ENCODE results near the gene ZNF469.

Gene ZNF469

GRCh38 chr16:88393034-88393433 is 10.3 kb downstream of the ZNF469 start:
- no peak overlapping the region for H3K4me3 ChIP-seq (replicated peaks in 1 of 2; ENCODE audit: low read depth in 2 of 2, low read length in 2 of 2)
- no peak for TF ChIP-seq CTCF (IDR thresholded peaks at IDR 0.05; ENCODE audit: low read depth, low read length)
- no peak for DNase-seq (ENCODE audit: low read depth in 2 of 2)

DNA sequence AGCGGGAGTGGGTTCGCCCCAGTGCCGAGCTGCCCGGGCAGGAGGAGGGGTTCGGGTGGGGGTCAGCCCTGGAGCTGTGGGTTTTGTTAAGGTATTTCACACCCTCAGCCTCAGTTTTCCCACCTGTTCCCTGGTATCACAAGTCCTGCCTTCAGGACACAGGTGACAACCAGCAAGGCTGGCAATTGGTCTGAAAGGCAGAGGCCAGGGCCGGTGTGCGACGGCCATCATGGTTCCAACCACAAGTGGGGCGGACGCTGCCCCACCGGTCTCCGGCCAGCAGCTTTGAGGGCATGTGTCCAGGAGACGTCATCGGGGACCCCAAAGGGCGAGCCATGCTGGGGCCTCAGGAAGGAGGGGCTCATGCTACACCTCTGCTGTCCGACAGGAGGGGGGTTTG is 10.8 kb downstream of the ZNF469 start:
- no peak for DNase-seq (ENCODE audit: low read depth in 2 of 2)
- TF ChIP-seq CTCF (IDR thresholded peaks at IDR 0.05; ENCODE audit: low read depth, low read length), result no peak

GRCh38 chr16:88394426-88394825 is 11.7 kb downstream of the ZNF469 start:
- DNase-seq (ENCODE audit: low read depth in 2 of 2), result no peak
- H3K4me3 ChIP-seq (replicated peaks in 1 of 2; ENCODE audit: low read depth in 2 of 2, low read length in 2 of 2), result no peak overlapping the region
- TF ChIP-seq CTCF (IDR thresholded peaks at IDR 0.05; ENCODE audit: low read depth, low read length), result no peak

More for the DNA sequence above, 10.8 kb downstream of the ZNF469 start:
- no peak overlapping the region for H3K4me3 ChIP-seq (replicated peaks in 1 of 2; ENCODE audit: low read depth in 2 of 2, low read length in 2 of 2)

DNA sequence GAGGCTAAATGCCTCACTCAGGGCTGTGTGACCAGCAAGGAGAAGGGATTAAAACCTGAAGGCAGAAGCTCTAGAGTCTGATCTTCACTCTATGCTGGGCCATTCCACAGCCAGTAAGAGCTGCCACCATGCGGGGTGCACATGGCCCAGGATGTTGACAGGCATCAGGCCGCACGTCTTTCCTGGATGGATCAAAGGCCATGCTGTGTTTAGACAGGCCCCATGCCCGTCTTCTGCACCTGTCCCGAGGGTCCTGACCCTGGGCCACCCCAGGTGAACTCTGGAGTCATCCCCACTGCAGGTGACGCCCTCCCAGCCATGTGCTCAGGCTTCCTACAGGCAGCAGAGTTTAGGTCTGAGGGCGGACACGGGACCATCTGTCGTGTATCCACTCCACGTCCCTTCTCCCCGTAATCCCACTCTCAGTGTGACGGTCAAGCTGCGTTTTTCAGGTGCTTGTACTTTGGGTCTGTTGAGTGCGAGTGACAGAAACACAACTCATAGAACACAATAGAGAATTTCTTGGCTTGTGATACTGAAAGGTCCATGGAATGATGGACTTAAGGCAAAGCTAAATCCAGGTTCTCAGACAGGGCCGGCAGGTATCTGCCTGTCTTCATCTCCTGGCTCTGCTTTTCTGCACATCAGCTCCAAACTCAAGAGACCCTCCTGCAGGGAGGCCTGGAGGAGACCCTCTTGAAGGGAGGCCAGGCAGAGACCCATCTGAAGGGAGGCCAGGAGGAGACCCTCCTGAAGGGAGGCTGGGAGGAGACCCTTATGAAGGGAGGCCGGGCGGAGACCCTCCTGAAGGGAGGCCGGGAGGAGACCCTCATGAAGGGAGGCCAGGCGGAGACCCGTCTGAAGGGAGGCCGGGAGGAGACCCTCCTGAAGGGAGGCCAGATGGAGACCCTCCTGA is 13.2 kb downstream of the ZNF469 start:
- no peak for TF ChIP-seq CTCF (IDR thresholded peaks at IDR 0.05; ENCODE audit: low read depth, low read length)
- no peak for DNase-seq (ENCODE audit: low read depth in 2 of 2)
- H3K4me3 ChIP-seq (replicated peaks in 1 of 2; ENCODE audit: low read depth in 2 of 2, low read length in 2 of 2), result no peak overlapping the region

DNA sequence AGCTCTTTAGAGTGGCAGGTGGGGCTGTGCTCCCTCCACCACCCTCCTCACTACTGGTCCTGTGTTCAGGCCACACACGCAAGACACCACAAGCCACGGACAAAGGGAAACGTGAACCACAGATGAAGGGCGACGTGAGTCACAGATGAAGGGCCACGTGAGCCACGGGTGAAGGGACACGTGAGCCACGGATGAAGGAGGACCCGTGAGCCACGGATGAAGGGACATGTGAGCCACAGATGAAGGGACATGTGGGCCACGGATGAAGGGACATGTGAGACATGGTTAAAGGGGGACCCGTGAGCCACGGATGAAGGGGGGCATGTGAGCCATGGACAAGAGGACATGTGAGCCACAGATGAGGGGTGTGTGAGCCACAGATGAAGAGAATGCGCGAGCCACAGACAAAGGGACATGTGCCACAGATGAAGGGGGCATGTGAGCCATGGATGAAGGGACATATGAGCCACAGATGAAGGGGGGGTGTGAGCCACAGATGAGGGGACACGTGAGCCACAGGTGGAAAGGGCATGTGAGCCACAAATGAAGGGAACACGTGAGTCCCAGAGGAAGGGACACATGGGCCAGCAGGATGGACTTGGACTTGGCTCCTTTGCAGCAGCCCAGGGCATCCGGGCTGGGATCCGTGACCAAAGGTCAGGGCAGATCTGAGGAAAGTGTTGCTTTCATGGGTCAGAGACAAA is 15.6 kb downstream of the ZNF469 start:
- DNase-seq (ENCODE audit: low read depth in 2 of 2), result no peak
- H3K4me3 ChIP-seq (replicated peaks in 1 of 2; ENCODE audit: low read depth in 2 of 2, low read length in 2 of 2), result no peak overlapping the region
- TF ChIP-seq CTCF (IDR thresholded peaks at IDR 0.05; ENCODE audit: low read depth, low read length), result no peak

GRCh38 chr16:88398874-88399178 is 16.1 kb downstream of the ZNF469 start:
- H3K4me3 ChIP-seq (replicated peaks in 1 of 2; ENCODE audit: low read depth in 2 of 2, low read length in 2 of 2), result no peak overlapping the region
- TF ChIP-seq CTCF (IDR thresholded peaks at IDR 0.05; ENCODE audit: low read depth, low read length), result no peak

More at GRCh38 chr16:88398874-88399178, 16.1 kb downstream of the ZNF469 start:
- DNase-seq (ENCODE audit: low read depth in 2 of 2), result no peak

Measured in cardiac fibroblast (primary cell).